ENCODE measurements around the gene ZNF292. TPM values are rescaled to one million over a fixed set of nuclear protein-coding genes. Genes with fewer than 3 reads are reported as not detected.
"Not testable (repeated sequence)": the region's sequence is repeated elsewhere in the genome, so short reads cannot be mapped to it uniquely, and the experiment has no call there.

Gene ZNF292
- total and polyA plus RNA-seq, 2 donors (not counting 1 experiment from before 2014, with no cell fraction given), result 10.1 to 84.1 TPM

- Histone ChIP-seq H3K4me3 (ENCODE audit: control extremely low read depth in 1 of 5, extremely low read depth in 1 of 5, insufficient read depth in 1 of 5, low read depth in 2 of 5, low read length in 4 of 5) (no peak overlapping the region), H3K4me2 (replicated peaks; ENCODE audit: low read depth, low read length, poor library complexity, severe bottlenecking) (no peak overlapping the region), H2AFZ (ENCODE audit: insufficient read depth, low read depth, low read length, poor library complexity, severe bottlenecking) (no peak overlapping the region), H3K36me3 (replicated peaks in 1 of 2; ENCODE audit: control extremely low read depth in 1 of 2, control insufficient read depth in 1 of 2, extremely low read depth in 1 of 2, insufficient read depth in 2 of 2, low read length in 1 of 2) (no peaks in the 10 kb centered on the region), H3K27me3 (replicated peaks in 1 of 4; ENCODE audit: control extremely low read depth in 1 of 4, control insufficient read depth in 3 of 4, insufficient read depth in 4 of 4, low read length in 3 of 4) (no peaks in the 10 kb centered on the region), H3K27ac (ENCODE audit: low read length in 2 of 2) (no peak overlapping the region), H3K4me1 (ENCODE audit: control insufficient read depth in 2 of 2, insufficient read depth in 2 of 2, low read length in 2 of 2) (no peaks in the 10 kb centered on the region), H3K79me2 (ENCODE audit: control insufficient read depth, insufficient read depth, low read length) (no peaks in the 10 kb centered on the region), H3K9ac (ENCODE audit: low read length) (no peak overlapping the region), H4K20me1 (ENCODE audit: control insufficient read depth, insufficient read depth, low read length, poor library complexity, severe bottlenecking) (no peaks in the 10 kb centered on the region), H3K9me3 (ENCODE audit: control extremely low read depth in 1 of 3, control insufficient read depth in 2 of 3, insufficient read depth in 1 of 3, low read length in 2 of 3) (peaks cover 0 to 6% (median 0%) of the 10 kb centered on the region in 3 donors)
- H3K27ac Mint-ChIP-seq, result no peak overlapping the region
- WGBS (ENCODE audit: insufficient coverage), result 0% methylated on average over 1 of the region's 1 CpG
- no peak for TF ChIP-seq EZH2 (IDR thresholded peaks at IDR 0.05; ENCODE audit: borderline replicate concordance, insufficient read depth, low read depth, low read length, poor library complexity, severe bottlenecking)
- peak; percentile 88 for TF ChIP-seq CTCF (IDR thresholded peaks at IDR 0.05)
- intact Hi-C loops (cut with micrococcal nuclease), result loop anchor here (1.0 to 5.0 kb wide), 8 partner anchors 98 to 1731 kb away; partner anchors contain the start of genes CFAP206, ORC3 and SMIM8
- CTCF ChIA-PET, result interaction anchor here (0.7 to 4.1 kb wide), 29 partner anchors 8 to 1731 kb away, joined by 3 to 25 read pairs (median 5); no protein-coding TSS in a partner anchor
- H3K9me3 Mint-ChIP-seq (ENCODE audit: insufficient read depth), result no peaks in the 10 kb centered on the region
- peaks cover 1% of the 10 kb centered on the region for H3K4me1 Mint-ChIP-seq
- H3K27me3 Mint-ChIP-seq, result no peaks in the 10 kb centered on the region
- DNase-seq (peak; percentile 76), ATAC-seq (ENCODE audit: low read depth) (peak; percentile 65)
- POLR2A ChIA-PET, result no interaction called here
- H3K4me3 Mint-ChIP-seq, result no peak overlapping the region
These were observed 16.1 kb upstream of the ZNF292 start for GRCh38 chr6:87139236-87139635.

GRCh38 chr6:87139927-87140326 is 15.4 kb upstream of the ZNF292 start:
- CTCF ChIA-PET, result interaction anchor here (0.7 to 4.1 kb wide), 22 partner anchors 9 to 1730 kb away, joined by 3 to 25 read pairs (median 6); no protein-coding TSS in a partner anchor
- H3K9me3 Mint-ChIP-seq (ENCODE audit: insufficient read depth); H3K9ac ChIP-seq (ENCODE audit: low read length); H3K4me1 ChIP-seq (ENCODE audit: control insufficient read depth in 2 of 2, insufficient read depth in 2 of 2, low read length in 2 of 2); H3K27me3 Mint-ChIP-seq; H3K9me3 ChIP-seq (ENCODE audit: control extremely low read depth in 1 of 3, control insufficient read depth in 2 of 3, insufficient read depth in 1 of 3, low read length in 2 of 3); H4K20me1 ChIP-seq (ENCODE audit: control insufficient read depth, insufficient read depth, low read length, poor library complexity, severe bottlenecking); H2AFZ ChIP-seq (ENCODE audit: insufficient read depth, low read depth, low read length, poor library complexity, severe bottlenecking); ATAC-seq (ENCODE audit: low read depth); H3K4me3 Mint-ChIP-seq; H3K27me3 ChIP-seq (replicated peaks in 1 of 4; ENCODE audit: control extremely low read depth in 1 of 4, control insufficient read depth in 3 of 4, insufficient read depth in 4 of 4, low read length in 3 of 4); H3K79me2 ChIP-seq (ENCODE audit: control insufficient read depth, insufficient read depth, low read length); H3K4me2 ChIP-seq (replicated peaks; ENCODE audit: low read depth, low read length, poor library complexity, severe bottlenecking); POLR2A ChIA-PET; DNase-seq; H3K27ac ChIP-seq (ENCODE audit: low read length in 2 of 2); H3K4me1 Mint-ChIP-seq; H3K36me3 ChIP-seq (replicated peaks in 1 of 2; ENCODE audit: control extremely low read depth in 1 of 2, control insufficient read depth in 1 of 2, extremely low read depth in 1 of 2, insufficient read depth in 2 of 2, low read length in 1 of 2); H3K4me3 ChIP-seq (ENCODE audit: control extremely low read depth in 1 of 5, extremely low read depth in 1 of 5, insufficient read depth in 1 of 5, low read depth in 2 of 5, low read length in 4 of 5); H3K27ac Mint-ChIP-seq: not testable (repeated sequence)
- 98% methylated on average over 7 of the region's 8 CpGs for WGBS (ENCODE audit: insufficient coverage)
- intact Hi-C loops (cut with micrococcal nuclease), result loop anchor here (1.0 to 5.0 kb wide), 8 partner anchors 97 to 1730 kb away; partner anchors contain the start of genes CFAP206, ORC3 and SMIM8

Measured in B cell (primary cell).